A673 (cell line): ENCODE measurements around the gene TMEM95. TPM values are rescaled to one million over a fixed set of nuclear protein-coding genes. Genes with fewer than 3 reads are reported as not detected.

Experiments
- BruUV-seq: library from RNA; stranded (reverse); fragments of 400-500 nt; replicated peaks from 2 replicates; lab custom pipeline; 2021; lab: Mats Ljungman, UMichigan
- CTCF ChIA-PET: fragments of 300-600 bp; sonication (Branson Sonifier 250); formaldehyde crosslinking; loops from one replicate; lab custom pipeline; 2022; ENCODE audit warnings: antibody characterized with exemption; lab: Charles Lee
- POLR2A ChIA-PET: fragments of 300-600 bp; sonication (Branson Sonifier 250); formaldehyde crosslinking; loops from one replicate; lab custom pipeline; 2022; ENCODE audit warnings: antibody characterized with exemption; ENCODE audit not compliant: low non-redundant PET; lab: Charles Lee
- DNase-seq: peaks from one replicate; pipeline ENCODE4 v3.0.0-alpha.2; 2015; ENCODE audit warnings: low spot score
- H3K27ac ChIP-seq: fragments of 200-600 bp; sonication (generic); 2 replicates; pipeline ENCODE4 v1.5.1; 2016; ENCODE audit warnings: mixed run types, low read depth, mild to moderate bottlenecking, mixed read lengths, antibody characterized with exemption, low read length; ENCODE audit not compliant: poor library complexity, severe bottlenecking
- H3K27me3 ChIP-seq: fragments of 200-600 bp; sonication (generic); replicated peaks from 2 replicates; pipeline ENCODE4 v1.6.1; 2017; ENCODE audit warnings: mixed run types, low read depth, mild to moderate bottlenecking, mixed read lengths, antibody characterized with exemption, low read length; ENCODE audit not compliant: insufficient read depth, poor library complexity
- H3K36me3 ChIP-seq: fragments of 200-600 bp; sonication (generic); 2 replicates; pipeline ENCODE4 v1.6.1; 2016; ENCODE audit warnings: mixed run types, mild to moderate bottlenecking, mixed read lengths, antibody characterized with exemption, low read length; ENCODE audit not compliant: insufficient read depth, poor library complexity, severe bottlenecking
- H3K4me1 ChIP-seq: fragments of 200-600 bp; sonication (generic); 2 replicates; pipeline ENCODE4 v1.6.1; 2017; ENCODE audit warnings: mixed run types, mild to moderate bottlenecking, mixed read lengths, antibody characterized with exemption, low read length; ENCODE audit not compliant: insufficient read depth, poor library complexity, severe bottlenecking
- H3K4me3 ChIP-seq: fragments of 200-600 bp; sonication (generic); 2 replicates; pipeline ENCODE4 v1.5.1; 2016; ENCODE audit warnings: low read depth, mixed run types, mild to moderate bottlenecking, mixed read lengths, low read length; ENCODE audit not compliant: poor library complexity, severe bottlenecking
- H3K9me3 ChIP-seq: fragments of 200-600 bp; sonication (generic); 2 replicates; pipeline ENCODE4 v1.6.1; 2016; ENCODE audit warnings: mixed run types, low read depth, mild to moderate bottlenecking, mixed read lengths, antibody characterized with exemption, low read length; ENCODE audit not compliant: poor library complexity, severe bottlenecking
- EZH2 ChIP-seq: fragments of 200-600 bp; sonication (generic); IDR thresholded peaks from 2 replicates; pipeline ENCODE4 v1.6.1; 2017; ENCODE audit warnings: borderline replicate concordance, low read depth, mild to moderate bottlenecking, mixed read lengths, antibody characterized with exemption, low read length; ENCODE audit not compliant: poor library complexity, severe bottlenecking
- intact Hi-C: fragments of 100-400 bp; cut with micrococcal nuclease; formaldehyde crosslinking; loops from one replicate; pipeline ENCODE4 v1.10.0; 2022; ENCODE audit not compliant: unreplicated experiment
- total RNA-seq: library from RNA; stranded (reverse); gene quantifications from 2 replicates; pipeline ENCODE4 v1.2.3, GENCODE V29; 2021
- TF ChIP-seq, protein P1 (sequence below): fragments of 300-800, 200-600 bp; sonication (generic); conservative IDR thresholded peaks from 2 replicates; pipeline ENCODE4 v1.5.1; 2017; ENCODE audit warnings: low read depth, mild to moderate bottlenecking, antibody characterized with exemption, low read length, moderate library complexity, mixed read lengths

The TMEM95 gene
- total RNA-seq, 1 experiment from 2014 or later: not detected

- intact Hi-C loops: no loop called here
- Histone ChIP-seq H3K4me3 (peak overlapping the region; percentile 83), H3K9me3 (no peaks in the 10 kb centered on the region), H3K27ac (peak overlapping the region; percentile 86), H3K36me3 (peaks cover 73% of the 10 kb centered on the region), H3K27me3 (no peaks in the 10 kb centered on the region), H3K4me1 (peaks cover 25% of the 10 kb centered on the region)
- TF ChIP-seq, protein P1, sequence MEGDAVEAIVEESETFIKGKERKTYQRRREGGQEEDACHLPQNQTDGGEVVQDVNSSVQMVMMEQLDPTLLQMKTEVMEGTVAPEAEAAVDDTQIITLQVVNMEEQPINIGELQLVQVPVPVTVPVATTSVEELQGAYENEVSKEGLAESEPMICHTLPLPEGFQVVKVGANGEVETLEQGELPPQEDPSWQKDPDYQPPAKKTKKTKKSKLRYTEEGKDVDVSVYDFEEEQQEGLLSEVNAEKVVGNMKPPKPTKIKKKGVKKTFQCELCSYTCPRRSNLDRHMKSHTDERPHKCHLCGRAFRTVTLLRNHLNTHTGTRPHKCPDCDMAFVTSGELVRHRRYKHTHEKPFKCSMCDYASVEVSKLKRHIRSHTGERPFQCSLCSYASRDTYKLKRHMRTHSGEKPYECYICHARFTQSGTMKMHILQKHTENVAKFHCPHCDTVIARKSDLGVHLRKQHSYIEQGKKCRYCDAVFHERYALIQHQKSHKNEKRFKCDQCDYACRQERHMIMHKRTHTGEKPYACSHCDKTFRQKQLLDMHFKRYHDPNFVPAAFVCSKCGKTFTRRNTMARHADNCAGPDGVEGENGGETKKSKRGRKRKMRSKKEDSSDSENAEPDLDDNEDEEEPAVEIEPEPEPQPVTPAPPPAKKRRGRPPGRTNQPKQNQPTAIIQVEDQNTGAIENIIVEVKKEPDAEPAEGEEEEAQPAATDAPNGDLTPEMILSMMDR: no peak
- TF ChIP-seq EZH2: no peak
- DNase-seq: no peak
- ChIA-PET CTCF (no interaction called here), POLR2A (no interaction called here)
- BruUV-seq: TSS peak; percentile 75
These were observed 40.9 kb upstream of the TMEM95 start for GRCh38 chr17:7313890-7314718.

DNA sequence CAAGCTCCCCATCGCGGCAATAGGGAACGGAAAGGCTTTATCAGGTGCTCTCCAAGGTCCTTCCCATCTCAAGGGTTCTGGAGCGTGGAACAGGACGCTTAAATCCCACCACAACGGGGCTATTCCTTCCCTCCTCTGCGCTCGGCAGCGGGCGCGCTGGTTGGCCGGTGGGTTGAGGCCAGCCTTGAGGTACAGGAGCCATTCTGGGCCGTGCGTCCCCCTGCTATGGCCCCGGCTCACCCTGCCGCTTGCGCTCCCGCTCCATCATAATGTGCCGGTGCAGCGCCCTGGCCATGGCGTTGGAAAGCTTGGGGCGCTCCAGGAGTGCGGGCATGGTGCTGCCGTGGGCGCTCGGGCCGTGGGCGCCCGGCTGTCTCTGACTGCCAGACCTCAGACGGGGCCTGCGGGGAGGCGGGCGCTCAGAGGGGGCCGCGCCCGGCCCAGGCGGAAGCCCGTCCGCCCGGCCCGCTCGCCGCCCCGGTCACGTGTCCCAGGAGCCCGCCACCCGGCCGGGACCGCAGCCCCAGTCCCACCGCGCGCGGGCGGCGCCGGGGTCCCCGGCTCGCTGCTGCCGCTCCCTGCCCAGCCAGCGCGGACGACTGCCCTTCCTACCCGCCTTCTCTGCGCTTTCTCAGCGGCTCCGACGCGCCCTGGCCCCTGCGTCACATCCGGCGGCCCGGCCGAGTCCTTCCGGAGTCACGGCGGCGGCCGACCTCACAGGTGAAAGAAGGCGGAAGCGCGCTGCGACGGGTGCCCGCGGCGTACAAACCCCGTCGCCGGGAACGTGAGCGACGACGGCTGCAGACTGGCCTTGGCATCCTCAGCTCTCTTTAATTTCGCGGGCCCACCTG lies 40.0 kb upstream of the TMEM95 start, which contains the start of gene GPS2:
Gene GPS2, minus strand, starts transcription at position 642 of the 851 bp plus-strand sequence. Its CDS starts 308 bp downstream, at position 334.
- no TSS peak for BruUV-seq
- H3K4me1 ChIP-seq: peaks cover 17% of the 10 kb centered on the region
- intact Hi-C loops: no loop called here

More for the DNA sequence above, 40.0 kb upstream of the TMEM95 start, which contains the start of gene GPS2:
- ChIA-PET POLR2A (interaction anchor here (0.6 kb wide), 1 partner anchor 52 kb away, joined by 3 read pairs; no protein-coding TSS in a partner anchor), CTCF (no interaction called here)
- Histone ChIP-seq H3K27ac (peak within 1 kb of the TSS; percentile 86), H3K4me3 (peak within 1 kb of the TSS; percentile 83), H3K27me3 (no peaks in the 10 kb centered on the region), H3K9me3 (no peaks in the 10 kb centered on the region), H3K36me3 (peaks cover 66% of the 10 kb centered on the region)
- TF ChIP-seq, protein P1: no peak
- TF ChIP-seq EZH2: no peak
- peak; percentile 94 for DNase-seq
